ENCODE measurements around the gene PTF1A. TPM values are rescaled to one million over a fixed set of nuclear protein-coding genes. Genes with fewer than 3 reads are reported as not detected.

The PTF1A gene
- total and polyA plus RNA-seq, 12 donors = not detected

- H3K27ac ChIP-seq = no peak overlapping the region
- no peak for ATAC-seq
- peaks cover 0 to 6% (median 0%) of the 10 kb centered on the region in 7 donors for H3K27me3 ChIP-seq
- no peak for DNase-seq
- intact Hi-C loops (cut with DNase I) = loop anchor here in 1 of 10 donors (10.0 kb wide), 1 partner anchor 385 kb away; no protein-coding TSS in a partner anchor
- no peaks in the 10 kb centered on the region for H3K36me3 ChIP-seq
- H3K4me3 ChIP-seq = no peak overlapping the region
- no peaks in the 10 kb centered on the region for H3K9me3 ChIP-seq
- H3K4me1 ChIP-seq = no peaks in the 10 kb centered on the region
- WGBS, 2 donors = 70 to 73% methylated on average over 4 of the region's 4 CpGs
- TF ChIP-seq CTCF (IDR thresholded peaks at IDR 0.05) = no peak
Observed at GRCh38 chr10:23150091-23150490, 42.0 kb upstream of the PTF1A start.

- ATAC-seq (peak in 1 of 8 donors; percentile 16), DNase-seq (no peak)
- no peak overlapping the region for H3K27ac ChIP-seq
- no peaks in the 10 kb centered on the region for H3K4me1 ChIP-seq
- no peaks in the 10 kb centered on the region for H3K9me3 ChIP-seq
- peaks cover 0 to 10% (median 0%) of the 10 kb centered on the region in 7 donors for H3K27me3 ChIP-seq
- WGBS, 2 donors = 29 to 36% methylated on average over 12 of the region's 12 CpGs
- H3K36me3 ChIP-seq = no peaks in the 10 kb centered on the region
- intact Hi-C loops (cut with DNase I) = loop anchor here in 1 of 10 donors (10.0 kb wide), 1 partner anchor 384 kb away; no protein-coding TSS in a partner anchor
- no peak for TF ChIP-seq CTCF (IDR thresholded peaks at IDR 0.05)
- H3K4me3 ChIP-seq = peak overlapping the region in 1 of 10 donors; percentile 13
Observed at GRCh38 chr10:23150610-23151009, 41.5 kb upstream of the PTF1A start.

GRCh38 chr10:23151071-23151470, 41.0 kb upstream of the PTF1A start:
- Histone ChIP-seq H3K4me1 (no peaks in the 10 kb centered on the region), H3K9me3 (no peaks in the 10 kb centered on the region), H3K27me3 (peaks cover 0 to 6% (median 0%) of the 10 kb centered on the region in 7 donors), H3K36me3 (no peaks in the 10 kb centered on the region), H3K4me3 (no peak overlapping the region), H3K27ac (no peak overlapping the region)
- no peak for TF ChIP-seq CTCF (IDR thresholded peaks at IDR 0.05)
- intact Hi-C loops (cut with DNase I) = loop anchor here in 1 of 10 donors (10.0 kb wide), 1 partner anchor 384 kb away; no protein-coding TSS in a partner anchor
- DNase-seq (no peak), ATAC-seq (no peak)
- WGBS, 2 donors = 78 to 80% methylated on average over 7 of the region's 7 CpGs

- Histone ChIP-seq H3K36me3 (no peaks in the 10 kb centered on the region), H3K4me1 (peaks cover 0 to 4% (median 0%) of the 10 kb centered on the region in 9 donors), H3K9me3 (no peaks in the 10 kb centered on the region), H3K27me3 (peaks cover 0 to 20% (median 13%) of the 10 kb centered on the region in 7 donors), H3K27ac (no peak overlapping the region), H3K4me3 (no peak overlapping the region)
- TF ChIP-seq CTCF (IDR thresholded peaks at IDR 0.05) = no peak
- ATAC-seq (no peak), DNase-seq (no peak)
- WGBS, 2 donors = 84 to 85% methylated on average over 7 of the region's 7 CpGs
- intact Hi-C loops (cut with DNase I) = loop anchor here in 6 of 10 donors (5.0 to 10.0 kb wide), 8 partner anchors 137 to 1402 kb away; no protein-coding TSS in a partner anchor
Observed at GRCh38 chr10:23155169-23155568, 36.9 kb upstream of the PTF1A start.

Measured in heart right ventricle (tissue), 16 donors.